ENCODE results near the gene HSD17B1. TPM values are rescaled to one million over a fixed set of nuclear protein-coding genes. Genes with fewer than 3 reads are reported as not detected.

HSD17B1 gene
- total RNA-seq, 1 experiment from 2014 or later: 1.5 TPM

DNA sequence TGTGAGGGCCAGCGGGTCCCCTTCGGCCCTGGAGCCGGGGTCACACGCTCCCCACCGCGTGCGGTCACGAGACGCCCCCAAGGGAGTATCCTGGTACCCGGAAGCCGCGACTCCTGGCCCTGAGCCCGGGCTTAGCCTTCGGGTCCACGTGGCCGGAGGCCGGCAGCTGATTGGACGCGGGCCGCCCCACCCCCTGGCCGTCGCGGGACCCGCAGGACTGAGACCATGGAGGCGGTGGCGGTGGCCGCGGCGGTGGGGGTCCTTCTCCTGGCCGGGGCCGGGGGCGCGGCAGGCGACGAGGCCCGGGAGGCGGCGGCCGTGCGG is 16.7 kb upstream of the HSD17B1 start, which contains the start of gene NAGLU (continued):
- no peak for TF ChIP-seq GTF2I (CRISPR knock-in tag; conservative IDR thresholded peaks at IDR 0.05)
- TF ChIP-seq, protein P1, sequence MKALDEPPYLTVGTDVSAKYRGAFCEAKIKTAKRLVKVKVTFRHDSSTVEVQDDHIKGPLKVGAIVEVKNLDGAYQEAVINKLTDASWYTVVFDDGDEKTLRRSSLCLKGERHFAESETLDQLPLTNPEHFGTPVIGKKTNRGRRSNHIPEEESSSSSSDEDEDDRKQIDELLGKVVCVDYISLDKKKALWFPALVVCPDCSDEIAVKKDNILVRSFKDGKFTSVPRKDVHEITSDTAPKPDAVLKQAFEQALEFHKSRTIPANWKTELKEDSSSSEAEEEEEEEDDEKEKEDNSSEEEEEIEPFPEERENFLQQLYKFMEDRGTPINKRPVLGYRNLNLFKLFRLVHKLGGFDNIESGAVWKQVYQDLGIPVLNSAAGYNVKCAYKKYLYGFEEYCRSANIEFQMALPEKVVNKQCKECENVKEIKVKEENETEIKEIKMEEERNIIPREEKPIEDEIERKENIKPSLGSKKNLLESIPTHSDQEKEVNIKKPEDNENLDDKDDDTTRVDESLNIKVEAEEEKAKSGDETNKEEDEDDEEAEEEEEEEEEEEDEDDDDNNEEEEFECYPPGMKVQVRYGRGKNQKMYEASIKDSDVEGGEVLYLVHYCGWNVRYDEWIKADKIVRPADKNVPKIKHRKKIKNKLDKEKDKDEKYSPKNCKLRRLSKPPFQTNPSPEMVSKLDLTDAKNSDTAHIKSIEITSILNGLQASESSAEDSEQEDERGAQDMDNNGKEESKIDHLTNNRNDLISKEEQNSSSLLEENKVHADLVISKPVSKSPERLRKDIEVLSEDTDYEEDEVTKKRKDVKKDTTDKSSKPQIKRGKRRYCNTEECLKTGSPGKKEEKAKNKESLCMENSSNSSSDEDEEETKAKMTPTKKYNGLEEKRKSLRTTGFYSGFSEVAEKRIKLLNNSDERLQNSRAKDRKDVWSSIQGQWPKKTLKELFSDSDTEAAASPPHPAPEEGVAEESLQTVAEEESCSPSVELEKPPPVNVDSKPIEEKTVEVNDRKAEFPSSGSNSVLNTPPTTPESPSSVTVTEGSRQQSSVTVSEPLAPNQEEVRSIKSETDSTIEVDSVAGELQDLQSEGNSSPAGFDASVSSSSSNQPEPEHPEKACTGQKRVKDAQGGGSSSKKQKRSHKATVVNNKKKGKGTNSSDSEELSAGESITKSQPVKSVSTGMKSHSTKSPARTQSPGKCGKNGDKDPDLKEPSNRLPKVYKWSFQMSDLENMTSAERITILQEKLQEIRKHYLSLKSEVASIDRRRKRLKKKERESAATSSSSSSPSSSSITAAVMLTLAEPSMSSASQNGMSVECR (CRISPR knock-in tag; IDR thresholded peaks at IDR 0.05; ENCODE audit: borderline replicate concordance): no peak; the same call in 1 of the 2 replicates
- TF ChIP-seq GABPB1 (CRISPR knock-in tag; IDR thresholded peaks at IDR 0.05): peak; percentile 68; the same call in 1 of the 2 replicates
- peak; percentile 83 for TF ChIP-seq NFYB (CRISPR knock-in tag; conservative IDR thresholded peaks at IDR 0.05; ENCODE audit: low read depth)
- TF ChIP-seq ZNF317 (CRISPR knock-in tag; IDR thresholded peaks at IDR 0.05; ENCODE audit: borderline replicate concordance, low read depth): no peak
- TF ChIP-seq, protein P2, sequence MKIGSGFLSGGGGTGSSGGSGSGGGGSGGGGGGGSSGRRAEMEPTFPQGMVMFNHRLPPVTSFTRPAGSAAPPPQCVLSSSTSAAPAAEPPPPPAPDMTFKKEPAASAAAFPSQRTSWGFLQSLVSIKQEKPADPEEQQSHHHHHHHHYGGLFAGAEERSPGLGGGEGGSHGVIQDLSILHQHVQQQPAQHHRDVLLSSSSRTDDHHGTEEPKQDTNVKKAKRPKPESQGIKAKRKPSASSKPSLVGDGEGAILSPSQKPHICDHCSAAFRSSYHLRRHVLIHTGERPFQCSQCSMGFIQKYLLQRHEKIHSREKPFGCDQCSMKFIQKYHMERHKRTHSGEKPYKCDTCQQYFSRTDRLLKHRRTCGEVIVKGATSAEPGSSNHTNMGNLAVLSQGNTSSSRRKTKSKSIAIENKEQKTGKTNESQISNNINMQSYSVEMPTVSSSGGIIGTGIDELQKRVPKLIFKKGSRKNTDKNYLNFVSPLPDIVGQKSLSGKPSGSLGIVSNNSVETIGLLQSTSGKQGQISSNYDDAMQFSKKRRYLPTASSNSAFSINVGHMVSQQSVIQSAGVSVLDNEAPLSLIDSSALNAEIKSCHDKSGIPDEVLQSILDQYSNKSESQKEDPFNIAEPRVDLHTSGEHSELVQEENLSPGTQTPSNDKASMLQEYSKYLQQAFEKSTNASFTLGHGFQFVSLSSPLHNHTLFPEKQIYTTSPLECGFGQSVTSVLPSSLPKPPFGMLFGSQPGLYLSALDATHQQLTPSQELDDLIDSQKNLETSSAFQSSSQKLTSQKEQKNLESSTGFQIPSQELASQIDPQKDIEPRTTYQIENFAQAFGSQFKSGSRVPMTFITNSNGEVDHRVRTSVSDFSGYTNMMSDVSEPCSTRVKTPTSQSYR (CRISPR knock-in tag; IDR thresholded peaks at IDR 0.05): no peak
- TF ChIP-seq TEAD4 (CRISPR knock-in tag; IDR thresholded peaks at IDR 0.05): no peak
- 0 out of 2 replicates have a peak, but pooled peaks have one; percentile 40 for TF ChIP-seq TP53 (CRISPR knock-in tag; IDR thresholded peaks at IDR 0.05)

DNA sequence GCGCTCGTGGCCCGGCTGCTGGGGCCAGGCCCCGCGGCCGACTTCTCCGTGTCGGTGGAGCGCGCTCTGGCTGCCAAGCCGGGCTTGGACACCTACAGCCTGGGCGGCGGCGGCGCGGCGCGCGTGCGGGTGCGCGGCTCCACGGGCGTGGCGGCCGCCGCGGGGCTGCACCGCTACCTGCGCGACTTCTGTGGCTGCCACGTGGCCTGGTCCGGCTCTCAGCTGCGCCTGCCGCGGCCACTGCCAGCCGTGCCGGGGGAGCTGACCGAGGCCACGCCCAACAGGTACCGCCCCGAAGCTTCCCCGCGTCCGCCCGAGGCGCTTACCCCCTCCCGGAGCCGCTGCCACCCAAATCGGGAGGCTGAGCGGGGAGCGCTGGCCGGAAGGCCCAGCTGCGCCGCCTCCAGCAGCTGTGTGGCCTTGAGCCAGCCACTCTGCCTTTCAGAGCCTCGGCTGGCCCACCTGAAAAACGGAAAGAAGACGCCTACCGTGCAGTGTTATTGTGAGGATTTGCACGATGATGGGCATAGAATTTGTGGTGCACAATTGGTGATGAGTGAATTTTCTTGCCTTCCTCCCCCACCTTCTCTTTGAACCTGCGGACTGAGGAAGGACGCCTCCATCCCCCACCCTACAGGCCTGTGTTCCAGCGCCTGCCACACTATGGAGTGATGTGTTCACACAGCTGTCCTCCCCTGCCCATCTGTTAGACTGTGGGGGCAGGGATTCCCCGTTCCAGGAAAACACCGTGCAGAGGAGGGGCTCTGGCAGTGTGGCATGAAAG is 16.2 kb upstream of the HSD17B1 start:
- CTCF ChIA-PET: interaction anchor here (0.6 to 7.1 kb wide), 15 partner anchors 9 to 373 kb away, joined by 3 to 65 read pairs (median 3); partner anchors contain the start of genes CAVIN1, KCNH4, PSMC3IP and STAT3
- ATAC-seq (peak; percentile 68), DNase-seq (ENCODE audit: low spot score) (peak; percentile 81)
- Mint-ChIP-seq H3K4me1 (peaks cover 30% of the 10 kb centered on the region), H3K36me3 (peaks cover 11% of the 10 kb centered on the region; the same call in 1 of the 2 replicates), H3K4me3 (peak overlapping the region; percentile 74), H3K27ac (peak overlapping the region; percentile 65), H3K27me3 (ENCODE audit: low read depth) (peaks cover 17% of the 10 kb centered on the region), H3K9me3 (no peaks in the 10 kb centered on the region)
- POLR2A ChIA-PET: interaction anchor here (0.5 to 2.3 kb wide), 5 partner anchors 12 to 169 kb away, joined by 3 to 15 read pairs (median 3); no protein-coding TSS in a partner anchor
- TF ChIP-seq JUN (CRISPR knock-in tag; IDR thresholded peaks at IDR 0.05) (no peak), KAT7 (CRISPR knock-in tag; IDR thresholded peaks at IDR 0.05; ENCODE audit: borderline replicate concordance) (peak; percentile 22; the same call in 1 of the 2 replicates), GABPB1 (CRISPR knock-in tag; IDR thresholded peaks at IDR 0.05) (peak; percentile 75), SP1 (CRISPR knock-in tag; conservative IDR thresholded peaks at IDR 0.05) (peak; percentile 57; the same call in 1 of the 2 replicates), CREM (CRISPR knock-in tag; IDR thresholded peaks at IDR 0.05) (0 out of 2 replicates have a peak, but pooled peaks have one; percentile 35)
- TF ChIP-seq, protein P3, sequence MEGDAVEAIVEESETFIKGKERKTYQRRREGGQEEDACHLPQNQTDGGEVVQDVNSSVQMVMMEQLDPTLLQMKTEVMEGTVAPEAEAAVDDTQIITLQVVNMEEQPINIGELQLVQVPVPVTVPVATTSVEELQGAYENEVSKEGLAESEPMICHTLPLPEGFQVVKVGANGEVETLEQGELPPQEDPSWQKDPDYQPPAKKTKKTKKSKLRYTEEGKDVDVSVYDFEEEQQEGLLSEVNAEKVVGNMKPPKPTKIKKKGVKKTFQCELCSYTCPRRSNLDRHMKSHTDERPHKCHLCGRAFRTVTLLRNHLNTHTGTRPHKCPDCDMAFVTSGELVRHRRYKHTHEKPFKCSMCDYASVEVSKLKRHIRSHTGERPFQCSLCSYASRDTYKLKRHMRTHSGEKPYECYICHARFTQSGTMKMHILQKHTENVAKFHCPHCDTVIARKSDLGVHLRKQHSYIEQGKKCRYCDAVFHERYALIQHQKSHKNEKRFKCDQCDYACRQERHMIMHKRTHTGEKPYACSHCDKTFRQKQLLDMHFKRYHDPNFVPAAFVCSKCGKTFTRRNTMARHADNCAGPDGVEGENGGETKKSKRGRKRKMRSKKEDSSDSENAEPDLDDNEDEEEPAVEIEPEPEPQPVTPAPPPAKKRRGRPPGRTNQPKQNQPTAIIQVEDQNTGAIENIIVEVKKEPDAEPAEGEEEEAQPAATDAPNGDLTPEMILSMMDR (IDR thresholded peaks at IDR 0.05): no peak
- TF ChIP-seq, protein P4, sequence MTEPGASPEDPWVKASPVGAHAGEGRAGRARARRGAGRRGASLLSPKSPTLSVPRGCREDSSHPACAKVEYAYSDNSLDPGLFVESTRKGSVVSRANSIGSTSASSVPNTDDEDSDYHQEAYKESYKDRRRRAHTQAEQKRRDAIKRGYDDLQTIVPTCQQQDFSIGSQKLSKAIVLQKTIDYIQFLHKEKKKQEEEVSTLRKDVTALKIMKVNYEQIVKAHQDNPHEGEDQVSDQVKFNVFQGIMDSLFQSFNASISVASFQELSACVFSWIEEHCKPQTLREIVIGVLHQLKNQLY (CRISPR knock-in tag; IDR thresholded peaks at IDR 0.05): no peak
- TF ChIP-seq, protein P2 (CRISPR knock-in tag; IDR thresholded peaks at IDR 0.05): peak; percentile 11; the same call in 1 of the 2 replicates
- TF ChIP-seq, protein P1 (CRISPR knock-in tag; IDR thresholded peaks at IDR 0.05; ENCODE audit: borderline replicate concordance): peak; percentile 65; the same call in 1 of the 2 replicates
